ENCODE results near the gene OR2V1. TPM values are rescaled to one million over a fixed set of nuclear protein-coding genes. Genes with fewer than 3 reads are reported as not detected.

The OR2V1 gene
- total and polyA plus RNA-seq, 2 donors (not counting 1 experiment from before 2014, with no cell fraction given), result not detected

- Histone ChIP-seq H2AFZ (ENCODE audit: insufficient read depth, low read depth, low read length, poor library complexity, severe bottlenecking) (no peak overlapping the region), H3K4me3 (ENCODE audit: control extremely low read depth in 1 of 5, extremely low read depth in 1 of 5, insufficient read depth in 1 of 5, low read depth in 2 of 5, low read length in 4 of 5) (no peak overlapping the region), H3K27ac (ENCODE audit: low read length in 2 of 2) (no peak overlapping the region), H3K9me3 (ENCODE audit: control extremely low read depth in 1 of 3, control insufficient read depth in 2 of 3, insufficient read depth in 1 of 3, low read length in 2 of 3) (peaks cover 0 to under 1% (median 0%) of the 10 kb centered on the region in 3 donors), H3K27me3 (replicated peaks in 1 of 4; ENCODE audit: control extremely low read depth in 1 of 4, control insufficient read depth in 3 of 4, insufficient read depth in 4 of 4, low read length in 3 of 4) (peaks cover 0 to 7% (median 2%) of the 10 kb centered on the region in 4 experiments), H4K20me1 (ENCODE audit: control insufficient read depth, insufficient read depth, low read length, poor library complexity, severe bottlenecking) (no peaks in the 10 kb centered on the region), H3K9ac (ENCODE audit: low read length) (no peak overlapping the region), H3K4me1 (ENCODE audit: control insufficient read depth in 2 of 2, insufficient read depth in 2 of 2, low read length in 2 of 2) (no peaks in the 10 kb centered on the region), H3K36me3 (replicated peaks in 1 of 2; ENCODE audit: control extremely low read depth in 1 of 2, control insufficient read depth in 1 of 2, extremely low read depth in 1 of 2, insufficient read depth in 2 of 2, low read length in 1 of 2) (no peaks in the 10 kb centered on the region), H3K4me2 (replicated peaks; ENCODE audit: low read depth, low read length, poor library complexity, severe bottlenecking) (no peak overlapping the region), H3K79me2 (ENCODE audit: control insufficient read depth, insufficient read depth, low read length) (no peaks in the 10 kb centered on the region)
- peaks cover 12% of the 10 kb centered on the region for H3K27me3 Mint-ChIP-seq
- ChIA-PET POLR2A (no interaction called here), CTCF (no interaction called here)
- intact Hi-C loops (cut with micrococcal nuclease), result loop anchor here (10.0 kb wide), 1 partner anchor 217 kb away; the partner anchor contains the start of gene ZFP62
- ATAC-seq (ENCODE audit: low read depth), result no peak
- TF ChIP-seq CTCF (IDR thresholded peaks at IDR 0.05), result no peak
- TF ChIP-seq EZH2 (IDR thresholded peaks at IDR 0.05; ENCODE audit: borderline replicate concordance, insufficient read depth, low read depth, low read length, poor library complexity, severe bottlenecking), result no peak
- no peak overlapping the region for H3K27ac Mint-ChIP-seq
- DNase-seq, result no peak
- H3K4me3 Mint-ChIP-seq, result no peak overlapping the region
- H3K4me1 Mint-ChIP-seq, result no peaks in the 10 kb centered on the region
- no peaks in the 10 kb centered on the region for H3K9me3 Mint-ChIP-seq (ENCODE audit: insufficient read depth)
Measured at GRCh38 chr5:181081989-181082388, 49.0 kb downstream of the OR2V1 start.

DNA sequence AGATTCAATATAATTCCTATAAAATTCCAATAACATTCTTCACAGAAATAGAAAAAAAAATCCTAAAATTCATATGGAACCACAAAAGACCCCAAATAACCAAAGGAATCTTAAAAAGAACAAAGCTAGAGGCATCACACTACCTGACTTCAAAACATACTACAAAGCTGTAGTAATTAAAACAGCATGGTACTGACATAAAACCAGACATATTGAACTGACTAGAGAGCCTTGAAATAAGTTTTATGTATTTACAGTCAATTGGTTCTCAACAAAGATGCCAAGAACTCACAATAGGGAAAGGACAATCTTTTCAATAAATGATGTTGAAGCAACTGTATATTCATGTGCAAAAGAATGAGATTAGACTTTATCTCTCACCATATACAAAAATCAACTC is 54.0 kb downstream of the OR2V1 start:
- Mint-ChIP-seq H3K4me3 (no peak overlapping the region), H3K27ac (no peak overlapping the region), H3K27me3 (peaks cover 16% of the 10 kb centered on the region), H3K9me3 (ENCODE audit: insufficient read depth) (peaks cover 3% of the 10 kb centered on the region), H3K4me1 (no peaks in the 10 kb centered on the region)
- Histone ChIP-seq H3K27me3 (replicated peaks in 1 of 4; ENCODE audit: control extremely low read depth in 1 of 4, control insufficient read depth in 3 of 4, insufficient read depth in 4 of 4, low read length in 3 of 4) (peaks cover 0 to 6% (median 2%) of the 10 kb centered on the region in 4 experiments), H3K4me2 (replicated peaks; ENCODE audit: low read depth, low read length, poor library complexity, severe bottlenecking) (no peak overlapping the region), H3K9ac (ENCODE audit: low read length) (no peak overlapping the region), H3K4me1 (ENCODE audit: control insufficient read depth in 2 of 2, insufficient read depth in 2 of 2, low read length in 2 of 2) (no peaks in the 10 kb centered on the region), H3K27ac (ENCODE audit: low read length in 2 of 2) (no peak overlapping the region), H2AFZ (ENCODE audit: insufficient read depth, low read depth, low read length, poor library complexity, severe bottlenecking) (no peak overlapping the region), H4K20me1 (ENCODE audit: control insufficient read depth, insufficient read depth, low read length, poor library complexity, severe bottlenecking) (no peaks in the 10 kb centered on the region), H3K4me3 (ENCODE audit: control extremely low read depth in 1 of 5, extremely low read depth in 1 of 5, insufficient read depth in 1 of 5, low read depth in 2 of 5, low read length in 4 of 5) (no peak overlapping the region), H3K9me3 (ENCODE audit: control extremely low read depth in 1 of 3, control insufficient read depth in 2 of 3, insufficient read depth in 1 of 3, low read length in 2 of 3) (peaks cover 0 to 14% (median 4%) of the 10 kb centered on the region in 3 donors), H3K79me2 (ENCODE audit: control insufficient read depth, insufficient read depth, low read length) (no peaks in the 10 kb centered on the region), H3K36me3 (replicated peaks in 1 of 2; ENCODE audit: control extremely low read depth in 1 of 2, control insufficient read depth in 1 of 2, extremely low read depth in 1 of 2, insufficient read depth in 2 of 2, low read length in 1 of 2) (no peaks in the 10 kb centered on the region)
- ATAC-seq (ENCODE audit: low read depth), result no peak
- ChIA-PET CTCF (no interaction called here), POLR2A (no interaction called here)
- DNase-seq, result no peak
- intact Hi-C loops (cut with micrococcal nuclease), result no loop called here
- no peak for TF ChIP-seq CTCF (IDR thresholded peaks at IDR 0.05)
- TF ChIP-seq EZH2 (IDR thresholded peaks at IDR 0.05; ENCODE audit: borderline replicate concordance, insufficient read depth, low read depth, low read length, poor library complexity, severe bottlenecking), result no peak

Other genes starting within 250 kb of the OR2V1 start
- gene BTNL8, start 232.0 kb downstream of the OR2V1 start, total RNA-seq, result not detected in 2 replicates
- not detected in 2 replicates for gene BTNL8, start 232.0 kb downstream of the OR2V1 start, polyA plus RNA-seq
- not detected in 2 replicates for gene BTNL3, start 142.3 kb downstream of the OR2V1 start, total RNA-seq
- gene BTNL3, start 142.3 kb downstream of the OR2V1 start, polyA plus RNA-seq, result not detected in 2 replicates
- gene BTNL9, start 90.9 kb downstream of the OR2V1 start, total RNA-seq, result 160 and 173 TPM in 2 replicates
- gene BTNL9, start 90.9 kb downstream of the OR2V1 start, polyA plus RNA-seq, result 18.4 and 40.7 TPM in 2 replicates
- gene OR2V2, start 16.4 kb upstream of the OR2V1 start, total RNA-seq, result not detected in 2 replicates
- not detected in 2 replicates for gene OR2V2, start 16.4 kb upstream of the OR2V1 start, polyA plus RNA-seq
- 5.6 and 7.4 TPM in 2 replicates for gene TRIM7, start 74.0 kb upstream of the OR2V1 start, total RNA-seq
- 1.7 and 1.8 TPM in 2 replicates for gene TRIM7, start 74.0 kb upstream of the OR2V1 start, polyA plus RNA-seq
- gene TRIM41, start 92.1 kb upstream of the OR2V1 start, total RNA-seq, result 44.3 and 45.2 TPM in 2 replicates
- 28.4 and 32.6 TPM in 2 replicates for gene TRIM41, start 92.1 kb upstream of the OR2V1 start, polyA plus RNA-seq
- 1,928 and 2,047 TPM in 2 replicates for gene RACK1, start 112.7 kb upstream of the OR2V1 start, total RNA-seq
- 3,120 and 4,130 TPM in 2 replicates for gene RACK1, start 112.7 kb upstream of the OR2V1 start, polyA plus RNA-seq
- 58.6 and 61.3 TPM in 2 replicates for gene TRIM52, start 130.0 kb upstream of the OR2V1 start, total RNA-seq
- 29.9 and 39.1 TPM in 2 replicates for gene TRIM52, start 130.0 kb upstream of the OR2V1 start, polyA plus RNA-seq
- gene OR4F3, start 236.1 kb upstream of the OR2V1 start, total RNA-seq, result not detected in 2 replicates
- gene OR4F3, start 236.1 kb upstream of the OR2V1 start, polyA plus RNA-seq, result not detected in 2 replicates

All from B cell (primary cell).